Duodenal mucosa (tissue), 2 donors: Measurements from ENCODE around the gene MAPK1.
"Not testable (repeated sequence)": the region's sequence is repeated elsewhere in the genome, so short reads cannot be mapped to it uniquely, and the experiment has no call there.

Experiments used
- H3K27ac ChIP-seq: one replicate; pipeline ENCODE4 v1.7.0; 2013; ENCODE audit warnings: low read depth, low read length
- H3K27me3 ChIP-seq, 2 donors: one replicate each; pipeline ENCODE4 v1.7.0; 2013; ENCODE audit warnings: low read length in 2 of 2, control low read depth in 1 of 2; ENCODE audit not compliant: insufficient read depth in 2 of 2, control insufficient read depth in 1 of 2
- H3K36me3 ChIP-seq, 2 donors: one replicate each; pipeline ENCODE4 v1.7.0; 2013; ENCODE audit warnings: low read length in 2 of 2, control low read depth in 1 of 2; ENCODE audit not compliant: insufficient read depth in 2 of 2, control insufficient read depth in 1 of 2
- H3K4me1 ChIP-seq, 2 donors: one replicate each; pipeline ENCODE4 v1.7.0; 2013; ENCODE audit warnings: low read length in 2 of 2, control low read depth in 1 of 2; ENCODE audit not compliant: insufficient read depth in 2 of 2, control insufficient read depth in 1 of 2
- H3K4me3 ChIP-seq, 2 donors: one replicate each; pipeline ENCODE4 v1.7.0; 2013; ENCODE audit warnings: low read length in 2 of 2, low read depth in 1 of 2
- H3K9ac ChIP-seq, 2 donors: one replicate each; pipeline ENCODE4 v1.7.0; 2013; ENCODE audit warnings: low read length in 2 of 2, low read depth in 1 of 2
- H3K9me3 ChIP-seq, 2 donors: one replicate each; pipeline ENCODE4 v1.7.0; 2013; ENCODE audit warnings: low read length in 2 of 2, control low read depth in 1 of 2; ENCODE audit not compliant: control insufficient read depth in 1 of 2

Gene MAPK1

DNA sequence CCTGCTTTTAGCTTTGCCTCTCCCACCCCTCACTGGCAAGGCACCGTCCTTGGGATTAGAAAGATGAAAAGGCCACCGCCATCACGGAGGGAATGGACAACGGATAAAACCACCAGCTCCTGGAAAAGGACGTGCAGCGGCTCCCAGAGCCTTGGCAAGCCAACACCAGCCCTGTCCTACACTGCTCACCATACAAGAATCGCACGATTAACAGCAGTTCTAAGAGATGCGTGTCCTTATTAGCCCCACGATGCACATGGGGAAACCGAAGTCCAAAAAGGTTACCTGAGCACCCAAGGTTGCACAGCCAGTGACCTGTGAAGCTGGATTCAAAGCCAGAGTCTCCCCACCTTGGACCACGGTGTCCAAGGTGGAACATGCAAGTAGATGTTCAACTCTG is 139.2 kb downstream of the MAPK1 start:
- H3K4me3 ChIP-seq: no peak overlapping the region
- H3K27ac ChIP-seq: no peak overlapping the region
- no peak overlapping the region for H3K9ac ChIP-seq
- H3K9me3 ChIP-seq: no peaks in the 10 kb centered on the region
- no peaks in the 10 kb centered on the region for H3K4me1 ChIP-seq
- no peaks in the 10 kb centered on the region for H3K36me3 ChIP-seq
- H3K27me3 ChIP-seq: no peaks in the 10 kb centered on the region

- H3K36me3 ChIP-seq: no peaks in the 10 kb centered on the region
- no peaks in the 10 kb centered on the region for H3K27me3 ChIP-seq
- H3K4me3 ChIP-seq: no peak overlapping the region
- no peak overlapping the region for H3K27ac ChIP-seq
- H3K9me3 ChIP-seq: no peaks in the 10 kb centered on the region
- no peaks in the 10 kb centered on the region for H3K4me1 ChIP-seq
- no peak overlapping the region for H3K9ac ChIP-seq
Measured at GRCh38 chr22:21727768-21728167, 139.7 kb downstream of the MAPK1 start.

- no peaks in the 10 kb centered on the region for H3K4me1 ChIP-seq
- H3K27ac ChIP-seq: no peak overlapping the region
- no peaks in the 10 kb centered on the region for H3K36me3 ChIP-seq
- H3K9ac ChIP-seq: no peak overlapping the region
- H3K4me3 ChIP-seq: no peak overlapping the region
- H3K27me3 ChIP-seq: no peaks in the 10 kb centered on the region
- no peaks in the 10 kb centered on the region for H3K9me3 ChIP-seq
Measured at GRCh38 chr22:21727159-21727558, 140.3 kb downstream of the MAPK1 start.

DNA sequence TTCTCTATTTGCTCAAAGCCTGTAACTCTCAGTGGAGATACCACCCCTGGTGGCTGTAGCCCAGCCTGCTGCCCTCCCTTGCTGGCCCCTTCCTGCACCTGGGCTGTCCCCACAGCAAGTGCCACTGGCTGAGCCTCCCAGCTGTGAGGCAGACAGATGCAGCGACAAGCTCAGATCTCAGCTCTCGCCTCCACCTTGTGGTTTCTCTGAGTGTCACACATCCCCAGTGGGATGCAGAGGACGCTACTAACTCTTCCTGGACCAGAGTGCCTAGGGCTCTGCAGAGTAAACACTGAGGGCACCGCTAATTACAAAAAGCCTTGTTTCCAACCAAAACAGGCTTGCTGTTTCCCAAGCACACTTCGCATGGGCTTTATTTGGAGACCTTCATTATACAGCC is 140.8 kb downstream of the MAPK1 start:
- no peaks in the 10 kb centered on the region for H3K27me3 ChIP-seq
- no peak overlapping the region for H3K4me3 ChIP-seq
- no peak overlapping the region for H3K27ac ChIP-seq
- H3K9me3 ChIP-seq: no peaks in the 10 kb centered on the region
- no peaks in the 10 kb centered on the region for H3K36me3 ChIP-seq
- H3K9ac ChIP-seq: no peak overlapping the region
- no peaks in the 10 kb centered on the region for H3K4me1 ChIP-seq

- H3K27me3 ChIP-seq: no peaks in the 10 kb centered on the region
- no peak overlapping the region for H3K9ac ChIP-seq
- no peaks in the 10 kb centered on the region for H3K36me3 ChIP-seq
- H3K9me3 ChIP-seq: no peaks in the 10 kb centered on the region
- no peak overlapping the region for H3K4me3 ChIP-seq
- H3K27ac ChIP-seq: no peak overlapping the region
- no peaks in the 10 kb centered on the region for H3K4me1 ChIP-seq
Measured at GRCh38 chr22:21725956-21726649, 141.3 kb downstream of the MAPK1 start.

- not testable (repeated sequence) for H3K4me3 ChIP-seq, H3K4me1 ChIP-seq, H3K9ac ChIP-seq, H3K27ac ChIP-seq, H3K27me3 ChIP-seq, H3K9me3 ChIP-seq, H3K36me3 ChIP-seq
Measured at GRCh38 chr22:21724496-21724895, 142.9 kb downstream of the MAPK1 start.

- not testable (repeated sequence) for H3K9me3 ChIP-seq, H3K9ac ChIP-seq, H3K4me3 ChIP-seq, H3K27me3 ChIP-seq, H3K4me1 ChIP-seq, H3K36me3 ChIP-seq, H3K27ac ChIP-seq
Measured at GRCh38 chr22:21721195-21721852, 146.1 kb downstream of the MAPK1 start.

- H3K4me1 ChIP-seq, H3K4me3 ChIP-seq, H3K9ac ChIP-seq: not testable (repeated sequence)
Measured at GRCh38 chr22:21720191-21720859, 147.1 kb downstream of the MAPK1 start.

DNA sequence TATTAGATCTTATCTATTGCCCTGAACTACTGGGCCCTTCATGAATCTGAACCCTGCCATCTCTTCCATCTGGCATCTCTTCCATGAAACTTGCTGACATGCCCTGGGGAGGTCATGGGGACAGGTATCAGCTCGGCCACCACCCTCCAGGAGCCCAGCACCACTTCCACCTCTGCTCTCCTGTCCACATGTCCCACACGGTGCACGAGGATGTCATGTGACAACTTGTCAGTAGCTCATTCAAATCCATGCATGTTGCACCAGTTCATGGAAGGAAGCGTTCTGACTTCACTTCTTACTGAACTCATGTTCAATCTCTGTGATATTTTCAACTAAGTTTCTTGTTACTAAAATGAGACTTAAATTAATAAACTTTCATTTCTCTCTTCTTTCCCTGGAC is 148.4 kb downstream of the MAPK1 start:
- no peaks in the 10 kb centered on the region for H3K9me3 ChIP-seq
- H3K27ac ChIP-seq: no peak overlapping the region
- H3K9ac ChIP-seq: no peak overlapping the region
- H3K4me1 ChIP-seq: no peaks in the 10 kb centered on the region
- H3K27me3 ChIP-seq: no peaks in the 10 kb centered on the region
- no peak overlapping the region for H3K4me3 ChIP-seq
- no peaks in the 10 kb centered on the region for H3K36me3 ChIP-seq

More at GRCh38 chr22:21720191-21720859, 147.1 kb downstream of the MAPK1 start:
- not testable (repeated sequence) for H3K27ac ChIP-seq, H3K27me3 ChIP-seq, H3K9me3 ChIP-seq, H3K36me3 ChIP-seq

- no peaks in the 10 kb centered on the region for H3K36me3 ChIP-seq
- peaks cover 0 to under 1% of the 10 kb centered on the region in 2 donors for H3K4me1 ChIP-seq
- no peaks in the 10 kb centered on the region for H3K27me3 ChIP-seq
- no peaks in the 10 kb centered on the region for H3K9me3 ChIP-seq
- H3K4me3 ChIP-seq: no peak overlapping the region
- no peak overlapping the region for H3K9ac ChIP-seq
- H3K27ac ChIP-seq: no peak overlapping the region
Measured at GRCh38 chr22:21718499-21718898, 148.9 kb downstream of the MAPK1 start.
